ENCODE measurements around the gene PHKG2.

- TF ChIP-seq, protein P1, sequence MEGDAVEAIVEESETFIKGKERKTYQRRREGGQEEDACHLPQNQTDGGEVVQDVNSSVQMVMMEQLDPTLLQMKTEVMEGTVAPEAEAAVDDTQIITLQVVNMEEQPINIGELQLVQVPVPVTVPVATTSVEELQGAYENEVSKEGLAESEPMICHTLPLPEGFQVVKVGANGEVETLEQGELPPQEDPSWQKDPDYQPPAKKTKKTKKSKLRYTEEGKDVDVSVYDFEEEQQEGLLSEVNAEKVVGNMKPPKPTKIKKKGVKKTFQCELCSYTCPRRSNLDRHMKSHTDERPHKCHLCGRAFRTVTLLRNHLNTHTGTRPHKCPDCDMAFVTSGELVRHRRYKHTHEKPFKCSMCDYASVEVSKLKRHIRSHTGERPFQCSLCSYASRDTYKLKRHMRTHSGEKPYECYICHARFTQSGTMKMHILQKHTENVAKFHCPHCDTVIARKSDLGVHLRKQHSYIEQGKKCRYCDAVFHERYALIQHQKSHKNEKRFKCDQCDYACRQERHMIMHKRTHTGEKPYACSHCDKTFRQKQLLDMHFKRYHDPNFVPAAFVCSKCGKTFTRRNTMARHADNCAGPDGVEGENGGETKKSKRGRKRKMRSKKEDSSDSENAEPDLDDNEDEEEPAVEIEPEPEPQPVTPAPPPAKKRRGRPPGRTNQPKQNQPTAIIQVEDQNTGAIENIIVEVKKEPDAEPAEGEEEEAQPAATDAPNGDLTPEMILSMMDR (IDR thresholded peaks at IDR 0.05): no peak
- TF ChIP-seq POLR2A (IDR thresholded peaks at IDR 0.05): no peak
Measured at GRCh38 chr16:30737794-30738648, 10.2 kb upstream of the PHKG2 start.

Data from body of pancreas (tissue), 4 donors.